ENCODE measurements around the gene MEF2C. TPM values are rescaled to one million over a fixed set of nuclear protein-coding genes. Genes with fewer than 3 reads are reported as not detected.

MEF2C gene
- total RNA-seq, 1 donor from 2014 or later, result 42.0 TPM

DNA sequence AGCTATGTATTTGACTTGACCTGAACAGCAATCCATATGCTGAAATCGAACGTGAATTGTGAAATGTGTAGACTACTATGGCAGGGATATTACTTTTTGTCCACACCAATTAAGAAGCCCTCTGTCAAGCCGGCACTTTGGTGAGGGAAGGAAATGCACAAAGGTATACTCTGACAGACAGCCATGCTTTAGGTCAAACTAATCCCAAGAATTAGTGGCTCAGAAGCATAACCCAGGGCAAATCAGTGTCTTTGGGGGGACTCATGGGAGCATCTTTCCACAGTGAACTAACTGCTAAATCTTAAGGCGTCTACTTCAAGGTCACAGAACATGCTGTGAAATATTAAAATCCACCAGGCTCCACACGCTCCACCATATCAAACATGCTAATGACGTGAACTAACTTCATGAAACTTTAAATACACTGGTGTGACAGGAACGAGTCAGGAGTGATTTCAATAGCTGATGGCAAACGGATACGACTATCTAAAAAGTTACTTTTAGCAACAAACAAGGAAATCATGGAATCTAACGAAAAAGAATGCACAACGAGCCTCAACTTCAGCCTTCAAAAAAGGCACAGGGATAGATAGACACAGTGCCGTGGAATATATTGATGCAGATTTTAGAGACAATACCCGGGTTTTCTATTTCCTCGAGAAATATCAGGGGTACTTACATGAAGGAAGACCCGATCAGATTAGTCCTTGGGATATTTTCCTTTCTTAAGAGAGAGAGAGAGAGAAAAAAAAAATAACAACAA, 527 bp downstream of the MEF2C start:
- intact Hi-C loops (cut with DNase I), result no loop called here
- peak overlapping the region; percentile 86 for H3K27ac ChIP-seq

DNA sequence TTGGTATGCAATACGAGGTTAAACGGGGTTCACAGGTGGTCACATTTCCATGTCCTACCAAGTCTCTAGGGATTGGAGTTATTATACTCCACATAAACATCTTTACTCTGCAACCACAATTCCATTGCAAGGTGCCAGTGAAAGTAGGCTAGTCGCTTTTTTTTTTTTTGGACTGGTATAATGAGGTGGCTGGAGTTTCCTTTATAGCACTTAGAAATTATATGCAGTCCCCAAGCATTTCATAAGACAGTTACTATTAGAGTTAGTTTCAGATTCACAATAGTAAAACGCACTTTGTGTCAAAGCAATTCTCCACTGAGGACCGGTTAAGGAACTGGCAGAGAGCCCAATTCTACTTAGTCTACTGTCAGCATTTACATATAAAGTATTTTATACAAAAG, 1.4 kb downstream of the MEF2C start:
- Histone ChIP-seq H3K27ac (peak overlapping the region; percentile 86), H3K36me3 (no peaks in the 10 kb centered on the region), H3K4me1 (peaks cover 44% of the 10 kb centered on the region), H3K9me3 (no peaks in the 10 kb centered on the region), H3K27me3 (ENCODE audit: low read depth) (no peaks in the 10 kb centered on the region), H3K4me3 (peak overlapping the region; percentile 65)
- no peak for DNase-seq
- TF ChIP-seq, protein P1, sequence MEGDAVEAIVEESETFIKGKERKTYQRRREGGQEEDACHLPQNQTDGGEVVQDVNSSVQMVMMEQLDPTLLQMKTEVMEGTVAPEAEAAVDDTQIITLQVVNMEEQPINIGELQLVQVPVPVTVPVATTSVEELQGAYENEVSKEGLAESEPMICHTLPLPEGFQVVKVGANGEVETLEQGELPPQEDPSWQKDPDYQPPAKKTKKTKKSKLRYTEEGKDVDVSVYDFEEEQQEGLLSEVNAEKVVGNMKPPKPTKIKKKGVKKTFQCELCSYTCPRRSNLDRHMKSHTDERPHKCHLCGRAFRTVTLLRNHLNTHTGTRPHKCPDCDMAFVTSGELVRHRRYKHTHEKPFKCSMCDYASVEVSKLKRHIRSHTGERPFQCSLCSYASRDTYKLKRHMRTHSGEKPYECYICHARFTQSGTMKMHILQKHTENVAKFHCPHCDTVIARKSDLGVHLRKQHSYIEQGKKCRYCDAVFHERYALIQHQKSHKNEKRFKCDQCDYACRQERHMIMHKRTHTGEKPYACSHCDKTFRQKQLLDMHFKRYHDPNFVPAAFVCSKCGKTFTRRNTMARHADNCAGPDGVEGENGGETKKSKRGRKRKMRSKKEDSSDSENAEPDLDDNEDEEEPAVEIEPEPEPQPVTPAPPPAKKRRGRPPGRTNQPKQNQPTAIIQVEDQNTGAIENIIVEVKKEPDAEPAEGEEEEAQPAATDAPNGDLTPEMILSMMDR (IDR thresholded peaks at IDR 0.05), result no peak
- ATAC-seq, result no peak
- intact Hi-C loops (cut with DNase I), result no loop called here

More for the DNA sequence above, 527 bp downstream of the MEF2C start:
- no peaks in the 10 kb centered on the region for H3K27me3 ChIP-seq (ENCODE audit: low read depth)
- peak overlapping the region; percentile 65 for H3K4me3 ChIP-seq
- peaks cover 38% of the 10 kb centered on the region for H3K4me1 ChIP-seq
- no peaks in the 10 kb centered on the region for H3K36me3 ChIP-seq
- TF ChIP-seq, protein P1 (IDR thresholded peaks at IDR 0.05), result no peak
- no peaks in the 10 kb centered on the region for H3K9me3 ChIP-seq
- ATAC-seq (peak; percentile 1 to 29), DNase-seq (no peak)

DNA sequence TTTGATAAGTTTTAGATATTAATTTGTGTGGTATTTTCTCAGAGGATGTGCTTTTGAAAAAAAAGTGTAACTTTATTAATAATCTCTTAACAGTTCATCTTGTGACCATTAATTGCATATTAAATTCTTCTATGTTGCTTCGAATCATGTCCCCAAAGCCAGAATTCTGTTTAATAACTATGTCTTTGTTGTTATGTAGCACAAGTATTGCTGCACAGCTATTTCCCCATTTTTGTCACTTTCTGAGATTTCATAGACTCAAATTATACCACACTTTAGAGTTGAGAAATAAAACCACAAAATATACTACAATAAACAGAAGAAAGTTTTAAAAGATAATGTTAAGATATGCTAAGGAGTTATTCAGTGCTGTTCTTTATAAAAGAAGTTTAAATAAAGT, 2.8 kb downstream of the MEF2C start:
- Histone ChIP-seq H3K27me3 (ENCODE audit: low read depth) (no peaks in the 10 kb centered on the region), H3K4me1 (peaks cover 49% of the 10 kb centered on the region), H3K9me3 (no peaks in the 10 kb centered on the region), H3K27ac (peak overlapping the region; percentile 86), H3K36me3 (no peaks in the 10 kb centered on the region), H3K4me3 (peak overlapping the region; percentile 65)
- TF ChIP-seq, protein P1 (IDR thresholded peaks at IDR 0.05), result no peak
- DNase-seq, result no peak
- no peak for ATAC-seq
- intact Hi-C loops (cut with DNase I), result no loop called here

DNA sequence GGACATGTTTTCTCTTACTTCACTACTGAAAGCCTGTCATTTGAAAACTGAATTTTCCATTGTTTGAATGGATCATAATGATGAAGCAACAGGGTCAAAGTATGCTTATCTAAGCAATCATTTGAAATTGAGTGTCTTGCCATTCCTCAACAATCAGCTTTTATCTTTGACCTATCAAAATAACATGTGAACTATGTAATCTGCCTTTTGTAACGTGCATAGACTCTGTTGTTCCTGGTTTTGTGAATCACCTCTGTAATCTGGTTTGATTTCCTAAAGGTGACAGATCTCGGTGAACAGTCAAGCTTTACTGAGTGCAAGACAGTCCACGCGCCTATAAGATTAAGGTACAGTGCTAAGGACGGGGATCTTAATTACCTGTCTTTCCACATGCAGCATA, 3.3 kb downstream of the MEF2C start:
- H3K27ac ChIP-seq, result peak overlapping the region; percentile 86
- TF ChIP-seq, protein P1 (IDR thresholded peaks at IDR 0.05), result no peak
- H3K9me3 ChIP-seq, result no peaks in the 10 kb centered on the region
- no peaks in the 10 kb centered on the region for H3K27me3 ChIP-seq (ENCODE audit: low read depth)
- ATAC-seq (no peak), DNase-seq (no peak)
- H3K4me3 ChIP-seq, result peak overlapping the region; percentile 65
- intact Hi-C loops (cut with DNase I), result no loop called here
- peaks cover 49% of the 10 kb centered on the region for H3K4me1 ChIP-seq
- H3K36me3 ChIP-seq, result no peaks in the 10 kb centered on the region

DNA sequence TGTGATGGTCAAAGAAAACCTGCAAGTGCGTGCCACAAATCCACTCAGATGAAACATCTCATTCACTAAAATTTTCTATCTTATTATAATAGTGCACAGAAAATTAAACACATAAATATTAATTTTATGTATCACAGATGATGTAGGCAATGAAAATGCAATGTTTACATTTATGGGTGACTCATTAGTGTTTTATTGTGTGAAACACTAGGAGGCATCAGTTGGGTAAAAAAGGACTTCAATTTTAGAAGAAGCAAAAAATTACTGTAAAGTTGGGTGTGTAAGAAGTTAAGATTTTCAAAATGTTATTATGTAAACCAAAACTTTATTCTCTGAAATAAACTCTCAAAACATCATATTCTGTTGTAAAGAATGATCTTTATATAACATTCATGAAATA, 4.0 kb downstream of the MEF2C start:
- H3K4me3 ChIP-seq, result peak overlapping the region; percentile 65
- H3K27ac ChIP-seq, result no peak overlapping the region
- no peak for ATAC-seq
- H3K9me3 ChIP-seq, result no peaks in the 10 kb centered on the region
- no peaks in the 10 kb centered on the region for H3K27me3 ChIP-seq (ENCODE audit: low read depth)
- H3K4me1 ChIP-seq, result peaks cover 46% of the 10 kb centered on the region
- no peaks in the 10 kb centered on the region for H3K36me3 ChIP-seq
- intact Hi-C loops (cut with DNase I), result no loop called here
- no peak for DNase-seq
- TF ChIP-seq, protein P1 (IDR thresholded peaks at IDR 0.05), result no peak

All from lower lobe of right lung (tissue), 2 donors.